Activated CD4-positive, alpha-beta T cell treated with anti-CD3 and anti-CD28 coated beads, Interleukin-2, amount 50 U/mL, for 1 hour (primary cell): ENCODE measurements around the gene STX4.
"Not testable (repeated sequence)": the region's sequence is repeated elsewhere in the genome, so short reads cannot be mapped to it uniquely, and the experiment has no call there.

Experiments used
- DNase-seq: peaks from one replicate; pipeline ENCODE4 v3.0.0-alpha.2; 2020

Gene STX4

DNA sequence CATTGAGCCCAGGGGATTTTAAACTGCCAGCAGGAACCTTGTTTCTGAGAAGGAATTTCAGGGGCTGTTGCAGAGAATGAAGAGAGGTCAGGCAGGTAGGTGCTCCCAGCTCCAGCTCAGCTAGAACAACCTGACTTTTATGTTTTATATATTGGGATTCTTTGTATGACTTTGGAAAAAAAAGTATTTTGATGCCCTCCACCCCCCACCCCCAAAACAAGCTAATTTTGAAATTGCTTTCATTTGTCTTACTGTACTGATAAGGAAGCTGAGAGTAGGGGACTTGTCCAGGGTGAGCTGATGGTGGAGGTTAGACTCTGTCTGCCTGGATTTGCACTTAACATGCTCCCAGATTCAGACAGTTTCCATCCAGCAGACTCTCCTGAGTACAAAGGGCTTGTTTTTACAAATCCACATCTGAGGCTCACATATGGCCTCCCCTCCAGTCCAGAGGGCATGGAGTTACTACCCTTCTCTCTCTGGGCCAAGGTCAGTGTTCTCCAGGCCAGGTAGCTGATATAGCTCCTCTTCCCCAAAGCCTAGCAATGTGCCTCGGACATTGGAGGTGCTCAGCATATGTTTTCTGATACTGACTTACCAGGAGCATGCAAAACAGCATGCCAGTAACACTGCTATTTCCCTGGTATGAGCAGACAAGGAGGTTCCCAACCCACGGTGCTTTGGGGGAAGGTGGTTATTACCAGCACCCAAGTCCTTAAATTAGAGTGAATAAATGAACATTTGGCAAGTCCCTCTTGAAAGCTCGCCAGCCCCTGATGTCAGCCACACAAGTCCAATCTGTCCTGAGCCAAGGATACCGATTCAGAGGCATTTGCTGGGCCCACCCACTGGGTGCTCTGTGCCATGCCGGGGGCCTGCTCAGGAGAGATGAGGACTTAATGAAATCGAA lies 34.3 kb upstream of the STX4 start:
- DNase-seq, result no peak

DNA sequence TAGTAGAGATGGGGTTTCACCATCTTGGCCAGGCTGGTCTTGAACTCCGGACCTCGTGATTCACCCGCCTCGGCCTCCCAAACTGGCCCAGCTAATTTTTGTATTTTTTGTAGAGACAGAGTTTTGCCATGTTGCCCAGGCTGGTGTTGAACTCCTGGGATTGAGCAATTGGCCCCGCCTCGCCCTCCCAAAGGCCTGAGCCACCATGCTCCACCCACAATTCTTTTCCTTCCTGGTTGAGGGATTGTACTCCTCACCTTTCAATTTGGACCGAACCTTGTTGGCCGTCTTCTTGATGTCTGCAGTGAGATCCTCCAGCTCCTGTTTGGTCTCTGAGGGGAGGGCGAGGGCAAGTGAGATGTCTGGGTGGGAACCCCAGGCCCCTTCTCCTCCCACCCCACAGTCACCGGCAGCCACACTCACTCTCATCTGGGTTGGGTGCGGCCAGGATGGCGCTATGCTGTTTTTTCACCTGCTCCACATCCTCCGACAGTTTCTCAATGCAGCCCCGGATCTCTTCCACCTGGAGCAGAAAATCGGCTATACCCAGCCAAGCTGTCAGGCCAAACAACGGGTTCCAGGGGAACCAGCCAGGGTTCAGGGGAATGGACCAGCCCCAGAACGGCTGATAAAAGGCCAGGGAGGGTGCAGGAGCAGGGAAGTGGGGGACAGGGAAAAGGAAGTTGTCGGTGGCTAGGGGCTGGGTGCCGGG lies 32.5 kb upstream of the STX4 start:
- DNase-seq, result no peak

- DNase-seq, result no peak
Measured at GRCh38 chr16:31001507-31002249, 31.7 kb upstream of the STX4 start.

- DNase-seq, result no peak
Measured at GRCh38 chr16:31002250-31002700, 31.1 kb upstream of the STX4 start.

DNA sequence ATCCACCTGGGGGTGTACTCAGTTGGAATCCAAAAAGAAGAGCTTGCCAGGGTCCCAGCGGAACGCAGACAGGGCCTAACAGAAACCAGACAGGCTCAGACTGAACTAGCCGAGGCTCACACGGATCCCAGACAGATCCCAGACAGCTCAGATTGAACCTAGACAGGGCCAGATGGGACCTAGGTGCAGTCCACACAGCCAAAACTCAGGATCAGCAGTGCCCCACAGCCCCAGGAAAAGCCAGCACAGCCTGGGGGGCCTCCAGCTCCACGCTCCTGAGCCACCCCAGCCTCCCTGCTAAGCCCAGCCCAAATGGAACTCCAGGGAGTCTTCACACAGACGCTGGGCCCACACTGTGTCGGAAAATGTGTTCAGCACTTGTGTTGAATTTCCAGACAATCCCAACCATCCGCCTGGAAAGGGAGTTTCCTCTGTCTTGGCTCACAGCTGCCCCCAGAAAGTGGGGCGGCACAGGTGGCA lies 30.5 kb upstream of the STX4 start:
- DNase-seq, result no peak

- no peak for DNase-seq
Measured at GRCh38 chr16:31003744-31004143, 29.6 kb upstream of the STX4 start.

DNA sequence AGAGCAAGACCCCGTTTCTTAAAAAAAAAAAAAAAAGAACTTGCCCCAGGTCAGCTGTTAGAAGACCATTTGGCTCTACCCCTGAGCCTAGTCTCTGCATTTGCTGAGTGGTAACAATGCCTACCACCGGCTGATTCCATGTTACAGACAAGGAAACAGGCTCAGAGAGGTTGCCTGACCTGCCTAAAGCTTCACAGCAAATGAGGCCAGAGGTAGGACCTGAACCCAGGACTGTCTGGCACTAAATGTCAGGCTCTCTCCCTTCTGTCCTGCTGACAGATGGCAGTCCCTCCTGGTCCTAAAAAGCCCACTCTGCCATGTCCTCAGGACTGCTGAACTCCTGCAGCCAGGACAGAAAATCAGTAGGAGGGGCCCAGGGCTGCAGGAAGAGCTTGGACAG lies 28.7 kb upstream of the STX4 start:
- no peak for DNase-seq

DNA sequence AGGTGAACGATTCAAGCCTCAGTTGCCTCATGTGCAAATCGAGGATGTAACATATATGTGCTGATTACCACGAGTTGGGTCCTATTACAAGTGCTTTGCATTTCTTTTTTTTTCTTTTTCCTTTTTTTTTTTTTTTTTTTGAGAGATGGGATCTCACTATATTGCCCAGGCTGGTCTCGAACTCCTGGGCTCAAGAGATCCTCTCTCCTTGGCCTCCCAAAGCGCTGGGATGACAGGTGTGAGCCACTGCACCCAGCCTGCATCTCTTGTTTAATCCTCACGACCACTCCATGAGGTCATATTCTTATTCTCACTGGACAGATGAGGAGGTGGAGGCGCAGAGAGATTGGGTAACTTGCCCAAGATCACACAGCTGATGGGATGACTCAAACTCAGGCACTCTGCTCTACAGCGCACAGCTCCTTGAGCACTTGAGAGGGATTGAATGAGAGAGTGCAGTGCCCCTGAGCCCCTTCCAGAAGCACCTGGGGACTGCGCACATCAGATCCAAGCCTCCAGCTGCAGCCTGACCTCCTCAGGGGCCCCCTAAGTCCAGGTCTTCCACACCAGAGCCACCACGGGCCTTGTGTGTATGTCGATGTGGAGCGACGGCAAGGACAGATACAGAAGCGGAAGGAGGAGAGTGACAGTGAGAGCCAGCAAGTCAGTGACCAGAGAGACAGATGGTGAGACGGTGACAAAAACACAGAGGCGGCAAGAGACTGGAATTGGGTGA lies 27.8 kb upstream of the STX4 start:
- no peak for DNase-seq

GRCh38 chr16:31006086-31006385 lies 27.3 kb upstream of the STX4 start:
- DNase-seq, result no peak

DNA sequence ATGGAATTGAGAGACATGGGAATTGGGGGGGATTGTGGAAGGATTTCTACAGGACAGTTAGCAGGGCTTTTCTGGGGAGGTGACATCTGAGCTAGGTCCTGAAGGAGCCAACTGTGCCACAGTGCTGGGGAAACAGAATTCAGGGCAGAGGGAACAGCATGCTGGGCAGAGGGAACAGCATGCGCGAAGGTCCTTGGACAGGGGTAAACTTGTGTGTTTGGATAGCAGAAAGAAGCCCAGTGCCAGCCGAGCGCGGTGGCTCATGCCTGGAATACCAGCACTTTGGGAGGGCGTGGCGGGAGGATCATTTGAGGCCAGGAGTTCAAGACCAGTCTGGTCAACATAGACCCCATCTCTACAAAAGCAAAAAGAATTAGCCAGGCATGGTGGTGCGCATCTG lies 26.8 kb upstream of the STX4 start:
- DNase-seq, result no peak

DNA sequence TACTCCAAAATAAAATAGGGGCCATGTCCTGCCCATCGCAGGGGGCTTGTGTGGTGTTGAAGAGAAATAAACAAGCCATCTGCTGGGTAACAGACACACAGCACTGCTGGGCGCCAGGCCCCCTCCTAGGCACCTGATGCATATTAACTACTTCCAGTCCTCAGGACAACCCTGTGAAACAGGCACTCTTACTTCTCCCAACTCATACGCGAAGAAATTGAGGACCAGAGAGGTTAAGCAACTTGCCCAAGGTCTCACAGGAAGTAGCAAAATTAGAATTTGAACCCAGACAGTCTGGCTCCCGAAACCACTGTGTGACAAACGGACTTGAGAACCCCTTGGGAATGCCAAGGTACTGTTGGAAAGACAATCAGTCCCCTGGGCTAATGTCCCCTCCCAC lies 25.7 kb upstream of the STX4 start:
- no peak for DNase-seq

GRCh38 chr16:31008149-31008548 lies 25.2 kb upstream of the STX4 start:
- no peak for DNase-seq

DNA sequence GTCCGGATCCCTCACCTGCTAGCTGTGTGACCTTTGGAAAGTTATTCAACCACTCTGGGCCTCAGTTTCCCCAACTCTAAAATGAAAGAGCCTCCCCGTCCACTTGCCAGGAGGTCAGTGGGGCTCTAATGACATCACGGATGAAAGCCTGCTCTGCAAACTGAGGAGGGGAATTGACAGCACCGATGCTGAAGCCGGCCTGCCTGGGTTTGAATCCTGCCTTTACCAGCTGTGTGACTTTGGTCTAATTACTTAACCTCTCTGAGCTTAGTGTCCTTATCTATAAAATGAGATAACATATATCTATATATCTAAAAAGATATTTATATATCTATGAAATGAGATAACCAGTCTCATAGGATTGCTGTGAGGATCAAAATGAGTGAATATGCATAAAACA lies 24.8 kb upstream of the STX4 start:
- no peak for DNase-seq

DNA sequence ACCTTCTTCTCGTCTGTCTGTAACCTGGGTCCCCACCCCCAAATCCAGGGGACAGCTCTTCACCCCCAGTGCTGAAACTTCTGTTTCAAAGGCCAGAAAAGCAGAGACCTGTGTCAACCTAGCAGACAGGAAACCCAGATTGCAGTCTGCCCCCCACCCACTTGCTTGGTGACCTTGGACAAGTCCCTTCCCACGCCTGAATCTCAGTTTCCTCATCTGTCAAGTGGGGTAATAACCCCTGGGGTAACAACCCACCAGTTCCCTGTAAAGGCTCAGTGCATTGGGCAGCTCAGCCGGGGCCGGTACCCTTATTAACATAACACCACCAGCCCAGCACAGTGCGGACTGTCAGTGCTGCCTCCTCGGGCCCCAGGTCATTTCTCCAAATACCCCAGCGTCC lies 24.2 kb upstream of the STX4 start:
- no peak for DNase-seq

GRCh38 chr16:31009894-31010584 lies 23.3 kb upstream of the STX4 start:
- no peak for DNase-seq

GRCh38 chr16:31010585-31011325 lies 22.6 kb upstream of the STX4 start, which contains the start of gene STX1B:
TSS of gene STX1B (minus strand) at chr16:31010638. CDS start at chr16:31010396, 242 bp downstream.
- DNase-seq, result peak; percentile 55

- not testable (repeated sequence) for DNase-seq
Measured at GRCh38 chr16:31011815-31012214, 21.5 kb upstream of the STX4 start.

DNA sequence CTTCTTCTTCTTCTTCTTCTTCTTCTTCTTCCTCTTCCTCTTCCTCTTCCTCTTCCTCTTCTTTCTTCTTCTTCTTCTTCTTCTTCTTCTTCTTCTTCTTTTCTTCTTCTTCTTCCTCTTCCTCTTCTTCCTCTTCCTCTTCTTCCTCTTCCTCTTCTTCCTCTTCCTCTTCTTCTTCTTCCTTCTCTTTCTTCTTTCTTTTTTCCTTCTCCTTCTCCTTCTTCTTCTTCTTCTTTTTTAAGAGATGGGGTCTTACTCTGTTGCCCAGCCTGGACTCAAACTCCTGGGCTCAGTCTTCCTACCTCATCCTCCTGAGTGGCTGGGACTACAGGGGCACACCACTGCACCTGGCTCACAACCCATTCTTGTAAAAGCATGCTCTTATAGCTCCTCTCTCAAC lies 20.1 kb upstream of the STX4 start:
- not testable (repeated sequence) for DNase-seq

DNA sequence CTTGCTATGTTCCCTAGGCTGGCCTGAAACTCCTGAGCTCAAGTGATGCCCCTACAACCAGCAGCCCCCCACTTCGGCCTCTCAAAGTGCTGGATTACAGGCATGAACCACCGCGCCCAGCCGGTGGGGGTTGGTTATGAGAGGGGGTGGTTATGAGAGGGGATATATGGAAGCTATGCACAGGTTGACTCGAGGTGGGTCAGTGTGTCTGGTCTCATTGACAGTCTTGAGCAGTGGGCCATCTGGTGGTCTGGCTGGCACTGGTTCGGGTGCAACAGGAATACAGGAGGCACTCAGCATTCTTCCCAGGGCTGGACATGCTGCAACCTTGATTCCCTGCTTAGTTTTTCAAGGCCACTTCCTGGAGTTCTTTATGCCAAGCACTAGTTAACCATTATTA lies 17.3 kb upstream of the STX4 start:
- no peak for DNase-seq

GRCh38 chr16:31017756-31018155 lies 15.6 kb upstream of the STX4 start:
- not testable (repeated sequence) for DNase-seq

- no peak for DNase-seq
Measured at GRCh38 chr16:31020536-31020935, 12.8 kb upstream of the STX4 start.
